Astrocyte (in vitro differentiated cells and primary cell): Measurements from ENCODE around the gene RANGAP1. TPM values are rescaled to one million over a fixed set of nuclear protein-coding genes. Genes with fewer than 3 reads are reported as not detected.

Experiments
- DNase-seq: peaks from one replicate; pipeline ENCODE4 v3.0.0-alpha.2; 2010; ENCODE audit warnings: low read depth
- FAIRE-seq: peaks from 2 replicates; lab custom pipeline; 2011; peaks lifted over from hg19 to GRCh38; lab: Jason Lieb, UNC
- H2AFZ ChIP-seq: 2 replicates; pipeline ENCODE4 v1.6.0; 2012; ENCODE audit warnings: low read depth, low read length, inconsistent platforms
- H3K27ac ChIP-seq: 2 replicates; pipeline ENCODE4 v1.5.1; 2011; ENCODE audit warnings: low read depth, low read length, inconsistent platforms
- H3K27me3 ChIP-seq: 2 replicates; pipeline ENCODE4 v1.6.0; 2011; ENCODE audit warnings: low read length, inconsistent platforms; ENCODE audit not compliant: insufficient read depth
- H3K36me3 ChIP-seq: 2 replicates; pipeline ENCODE4 v1.5.1; 2011; ENCODE audit warnings: low read length, inconsistent platforms; ENCODE audit not compliant: insufficient read depth
- H3K4me1 ChIP-seq: 2 replicates; pipeline ENCODE4 v1.5.1; 2011; ENCODE audit warnings: low read length, inconsistent platforms; ENCODE audit not compliant: insufficient read depth
- H3K4me2 ChIP-seq: 2 replicates; pipeline ENCODE4 v1.6.0; 2012; ENCODE audit warnings: low read length, inconsistent platforms
- H3K4me3 ChIP-seq: 2 replicates; pipeline ENCODE4 v1.5.1; 2011; ENCODE audit warnings: low read depth, mild to moderate bottlenecking, low read length, inconsistent platforms; ENCODE audit not compliant: insufficient read depth
- H3K79me2 ChIP-seq: 2 replicates; pipeline ENCODE4 v1.6.0; 2012; ENCODE audit warnings: mild to moderate bottlenecking, low read length, inconsistent platforms; ENCODE audit not compliant: insufficient read depth
- H3K9ac ChIP-seq: 2 replicates; pipeline ENCODE4 v1.6.0; 2012; ENCODE audit warnings: mild to moderate bottlenecking, low read length, inconsistent platforms
- H3K9me3 ChIP-seq: 2 replicates; pipeline ENCODE4 v1.5.1; 2012; ENCODE audit warnings: low read depth, mild to moderate bottlenecking, low read length, inconsistent platforms; ENCODE audit not compliant: insufficient read depth
- H4K20me1 ChIP-seq: 2 replicates; pipeline ENCODE4 v1.6.0; 2012; ENCODE audit warnings: low read length, inconsistent platforms; ENCODE audit not compliant: insufficient read depth
- H3K27ac Mint-ChIP-seq: one replicate; pipeline ENCODE4 v1.8.0; 2021; ENCODE audit warnings: mild to moderate bottlenecking, mixed read lengths; ENCODE audit not compliant: unreplicated experiment
- H3K27me3 Mint-ChIP-seq: one replicate; pipeline ENCODE4 v1.8.0; 2021; ENCODE audit warnings: low read depth, mixed read lengths; ENCODE audit not compliant: unreplicated experiment
- H3K36me3 Mint-ChIP-seq: one replicate; pipeline ENCODE4 v1.8.0; 2021; ENCODE audit warnings: low read depth, mixed read lengths; ENCODE audit not compliant: unreplicated experiment
- H3K4me1 Mint-ChIP-seq: one replicate; pipeline ENCODE4 v1.8.0; 2021; ENCODE audit warnings: low read depth, mixed read lengths; ENCODE audit not compliant: unreplicated experiment
- H3K4me3 Mint-ChIP-seq: one replicate; pipeline ENCODE4 v1.8.0; 2021; ENCODE audit warnings: mild to moderate bottlenecking, moderate library complexity, mixed read lengths; ENCODE audit not compliant: unreplicated experiment
- H3K9me3 Mint-ChIP-seq: one replicate; pipeline ENCODE4 v1.8.0; 2021; ENCODE audit warnings: mild to moderate bottlenecking, mixed read lengths; ENCODE audit not compliant: unreplicated experiment
- CTCF ChIP-seq: IDR thresholded peaks from 2 replicates; pipeline ENCODE4 v1.5.1; 2011; ENCODE audit warnings: low read depth, mild to moderate bottlenecking, inconsistent platforms, low read length, moderate library complexity; ENCODE audit not compliant: insufficient read depth
- EZH2 ChIP-seq: IDR thresholded peaks from 2 replicates; pipeline ENCODE4 v1.6.1; 2012; ENCODE audit warnings: mild to moderate bottlenecking, low read length, inconsistent platforms; ENCODE audit not compliant: insufficient read depth
- total RNA-seq: library from RNA; stranded (reverse); gene quantifications from 2 replicates; pipeline ENCODE4 v1.2.1, GENCODE V29; 2021

The RANGAP1 gene
- total RNA-seq, 1 donor from 2014 or later, result 77.8 TPM

- peak overlapping the region; percentile 86 for H3K4me2 ChIP-seq
- H3K4me3 Mint-ChIP-seq, result peak overlapping the region; percentile 71
- peaks cover 36% of the 10 kb centered on the region for H3K4me1 ChIP-seq
- DNase-seq, result peak; percentile 76
- no peak for FAIRE-seq
- peak overlapping the region; percentile 83 for H3K27ac ChIP-seq
- peaks cover 25% of the 10 kb centered on the region for H3K79me2 ChIP-seq
- H3K9me3 Mint-ChIP-seq, result no peaks in the 10 kb centered on the region
- no peaks in the 10 kb centered on the region for H3K9me3 ChIP-seq
- peaks cover 36% of the 10 kb centered on the region for H3K4me1 Mint-ChIP-seq
- TF ChIP-seq CTCF (no peak), EZH2 (no peak)
- H3K27me3 Mint-ChIP-seq, result no peaks in the 10 kb centered on the region
- H3K36me3 Mint-ChIP-seq, result no peaks in the 10 kb centered on the region
- peak overlapping the region; percentile 52 for H3K4me3 ChIP-seq
- H3K36me3 ChIP-seq, result no peaks in the 10 kb centered on the region
- peak overlapping the region; percentile 85 for H2AFZ ChIP-seq
- H3K27ac Mint-ChIP-seq, result peak overlapping the region; percentile 95
- peak overlapping the region; percentile 74 for H3K9ac ChIP-seq
- no peaks in the 10 kb centered on the region for H3K27me3 ChIP-seq
- peaks cover 3% of the 10 kb centered on the region for H4K20me1 ChIP-seq
Observed at GRCh38 chr22:41288245-41288946, 2.4 kb upstream of the RANGAP1 start.

DNA sequence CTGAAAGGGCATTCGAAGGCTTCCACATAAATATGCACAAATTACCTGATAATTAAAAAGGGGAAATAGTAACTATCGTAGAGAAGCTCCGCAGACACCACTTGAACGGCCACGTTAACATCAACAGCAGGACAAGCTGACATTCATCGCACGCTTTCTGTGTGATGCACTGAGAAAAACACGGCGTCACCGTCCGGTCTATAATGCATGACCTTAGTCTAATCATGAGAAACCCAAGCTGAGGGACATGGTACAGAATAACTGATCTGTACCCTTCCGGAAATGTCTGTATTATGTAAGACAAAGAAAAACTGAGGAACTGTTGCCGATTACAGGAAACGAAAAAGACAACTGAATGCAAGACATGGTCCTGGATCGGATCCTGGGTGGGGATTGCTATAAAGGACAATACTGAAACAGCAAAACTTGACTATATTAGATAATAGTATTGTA lies 678 bp upstream of the RANGAP1 start:
- peaks cover 2% of the 10 kb centered on the region for H3K36me3 Mint-ChIP-seq
- Histone ChIP-seq H3K36me3 (peaks cover 5% of the 10 kb centered on the region), H3K4me2 (peak overlapping the region; percentile 85), H3K9ac (peak overlapping the region; percentile 72), H3K27me3 (no peaks in the 10 kb centered on the region), H3K4me1 (peaks cover 36% of the 10 kb centered on the region), H3K9me3 (no peaks in the 10 kb centered on the region), H3K79me2 (peaks cover 42% of the 10 kb centered on the region), H3K27ac (peak overlapping the region; percentile 45), H2AFZ (peak overlapping the region; percentile 76), H3K4me3 (peak overlapping the region; percentile 85), H4K20me1 (peaks cover 13% of the 10 kb centered on the region)
- peak overlapping the region; percentile 87 for H3K27ac Mint-ChIP-seq
- DNase-seq (no peak), FAIRE-seq (no peak)
- peak overlapping the region; percentile 92 for H3K4me3 Mint-ChIP-seq
- TF ChIP-seq EZH2 (no peak), CTCF (no peak)
- no peaks in the 10 kb centered on the region for H3K9me3 Mint-ChIP-seq
- peaks cover 36% of the 10 kb centered on the region for H3K4me1 Mint-ChIP-seq
- H3K27me3 Mint-ChIP-seq, result no peaks in the 10 kb centered on the region

DNA sequence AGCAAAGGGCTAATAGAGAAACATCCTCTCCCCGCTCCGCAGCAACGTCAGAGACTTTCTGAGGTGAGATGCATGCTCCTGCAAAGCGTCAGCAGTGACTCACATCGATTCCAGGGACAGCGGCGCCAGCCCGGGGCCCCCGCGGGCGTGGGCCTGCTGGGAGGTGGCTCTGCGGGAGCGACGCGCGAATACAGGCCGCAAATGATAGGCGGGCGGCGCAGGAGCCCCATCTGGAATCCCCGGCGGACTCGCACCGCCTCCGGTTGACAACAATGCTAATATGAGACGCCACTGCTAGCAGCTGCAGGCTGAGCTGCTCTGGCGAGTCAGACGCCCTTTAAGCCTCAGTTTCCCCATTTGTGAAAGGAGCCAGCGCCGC lies 557 bp downstream of the RANGAP1 start:
- Mint-ChIP-seq H3K4me3 (peak overlapping the region; percentile 92), H3K9me3 (no peaks in the 10 kb centered on the region), H3K4me1 (peaks cover 28% of the 10 kb centered on the region), H3K27me3 (no peaks in the 10 kb centered on the region), H3K27ac (peak overlapping the region; percentile 75), H3K36me3 (peaks cover 7% of the 10 kb centered on the region)
- Histone ChIP-seq H3K4me1 (peaks cover 30% of the 10 kb centered on the region), H3K4me2 (peak overlapping the region; percentile 85), H3K9ac (peak overlapping the region; percentile 95), H3K4me3 (peak overlapping the region; percentile 85), H4K20me1 (peaks cover 25% of the 10 kb centered on the region), H3K36me3 (peaks cover 9% of the 10 kb centered on the region), H2AFZ (peak overlapping the region; percentile 66), H3K27ac (peak overlapping the region; percentile 96), H3K27me3 (no peaks in the 10 kb centered on the region), H3K9me3 (no peaks in the 10 kb centered on the region), H3K79me2 (peaks cover 54% of the 10 kb centered on the region)
- FAIRE-seq (no peak), DNase-seq (peak; percentile 91)
- TF ChIP-seq EZH2 (no peak), CTCF (no peak)
